B cell (primary cell): ENCODE measurements around the gene MYO1B.

Experiments
- EZH2 ChIP-seq: IDR thresholded peaks from 2 replicates; pipeline ENCODE4 v1.6.1; 2012; ENCODE audit warnings: borderline replicate concordance, low read depth, mild to moderate bottlenecking, moderate library complexity, low read length; ENCODE audit not compliant: insufficient read depth, poor library complexity, severe bottlenecking
- TF ChIP-seq, protein P1 (sequence below): fragments of 200-600 bp; IDR thresholded peaks from one replicate; pipeline ENCODE4 v1.8.0; 2022; ENCODE audit warnings: antibody characterized with exemption, mild to moderate bottlenecking

DNA sequence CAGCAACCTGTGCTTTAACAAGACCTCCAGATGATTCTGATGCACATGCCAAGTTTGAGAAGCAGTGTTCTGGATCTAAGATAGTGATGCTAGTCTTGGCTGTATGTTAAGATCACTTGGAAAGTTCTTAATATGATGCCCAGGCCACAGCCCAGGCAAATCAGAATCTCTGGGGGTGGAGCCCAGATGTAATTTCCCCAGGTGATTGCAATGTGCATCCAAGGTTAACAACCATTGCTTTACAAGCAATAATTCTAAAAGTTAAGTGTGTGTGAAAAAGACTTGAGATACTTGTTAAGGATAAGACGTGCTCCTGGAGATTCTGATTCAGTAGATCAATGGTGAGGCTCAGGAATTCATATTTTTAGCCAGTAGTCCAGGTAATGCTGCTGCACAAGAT, 44.3 kb upstream of the MYO1B start:
- TF ChIP-seq, protein P1, sequence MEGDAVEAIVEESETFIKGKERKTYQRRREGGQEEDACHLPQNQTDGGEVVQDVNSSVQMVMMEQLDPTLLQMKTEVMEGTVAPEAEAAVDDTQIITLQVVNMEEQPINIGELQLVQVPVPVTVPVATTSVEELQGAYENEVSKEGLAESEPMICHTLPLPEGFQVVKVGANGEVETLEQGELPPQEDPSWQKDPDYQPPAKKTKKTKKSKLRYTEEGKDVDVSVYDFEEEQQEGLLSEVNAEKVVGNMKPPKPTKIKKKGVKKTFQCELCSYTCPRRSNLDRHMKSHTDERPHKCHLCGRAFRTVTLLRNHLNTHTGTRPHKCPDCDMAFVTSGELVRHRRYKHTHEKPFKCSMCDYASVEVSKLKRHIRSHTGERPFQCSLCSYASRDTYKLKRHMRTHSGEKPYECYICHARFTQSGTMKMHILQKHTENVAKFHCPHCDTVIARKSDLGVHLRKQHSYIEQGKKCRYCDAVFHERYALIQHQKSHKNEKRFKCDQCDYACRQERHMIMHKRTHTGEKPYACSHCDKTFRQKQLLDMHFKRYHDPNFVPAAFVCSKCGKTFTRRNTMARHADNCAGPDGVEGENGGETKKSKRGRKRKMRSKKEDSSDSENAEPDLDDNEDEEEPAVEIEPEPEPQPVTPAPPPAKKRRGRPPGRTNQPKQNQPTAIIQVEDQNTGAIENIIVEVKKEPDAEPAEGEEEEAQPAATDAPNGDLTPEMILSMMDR, result no peak
- TF ChIP-seq EZH2, result no peak
